IMR-90 (cell line): ENCODE data around the gene PSKH1. TPM values are rescaled to one million over a fixed set of nuclear protein-coding genes. Genes with fewer than 3 reads are reported as not detected.

Experiments used
- ATAC-seq: fragments of 200-7000 bp; cut with Tn5 transposase; 2 replicates; pipeline ENCODE4 v1.9.1; 2020; ENCODE audit warnings: low read depth, mild to moderate bottlenecking, moderate library complexity
- BruUV-seq: library from RNA; stranded (reverse); fragments of 400-500 nt; replicated peaks from 2 replicates; lab custom pipeline; 2021; lab: Mats Ljungman, UMichigan
- CTCF ChIA-PET: fragments of 300-600 bp; formaldehyde crosslinking; extraction: SDS; loops from one replicate; lab custom pipeline; 2021; ENCODE audit warnings: antibody characterized with exemption; lab: Yijun Ruan, JAX
- POLR2A ChIA-PET: fragments of 300-600 bp; sonication (Branson Sonifier 250); formaldehyde crosslinking; loops from one replicate; lab custom pipeline; 2022; ENCODE audit warnings: antibody characterized with exemption; ENCODE audit not compliant: unreplicated experiment; lab: Charles Lee
- DNase-seq: peaks from one replicate; pipeline ENCODE4 v3.0.0; 2013
- H2AFZ ChIP-seq: replicated peaks from 2 replicates; pipeline ENCODE3; 2013; ENCODE audit warnings: low read length, mild to moderate bottlenecking; ENCODE audit not compliant: poor library complexity
- H2AK5ac ChIP-seq: 2 replicates; pipeline ENCODE4 v1.6.1; 2013; ENCODE audit warnings: low read depth, low read length, inconsistent platforms
- H2AK9ac ChIP-seq: replicated peaks from 2 replicates; pipeline ENCODE3; 2013; ENCODE audit warnings: mild to moderate bottlenecking, low read depth, low read length, moderate library complexity; ENCODE audit not compliant: poor library complexity
- H2BK120ac ChIP-seq: 2 replicates; pipeline ENCODE4 v1.6.1; 2013; ENCODE audit warnings: low read depth, low read length, inconsistent platforms
- H2BK15ac ChIP-seq: 3 replicates; pipeline ENCODE4 v1.6.1; 2013; ENCODE audit warnings: low read depth, low read length, inconsistent platforms
- H2BK20ac ChIP-seq: 2 replicates; pipeline ENCODE4 v1.6.1; 2013; ENCODE audit warnings: low read depth, mild to moderate bottlenecking, inconsistent platforms, low read length, moderate library complexity
- H2BK5ac ChIP-seq: 2 replicates; pipeline ENCODE4 v1.6.1; 2013; ENCODE audit warnings: mild to moderate bottlenecking, low read depth, low read length, inconsistent platforms; ENCODE audit not compliant: poor library complexity, severe bottlenecking
- H3K14ac ChIP-seq: replicated peaks from 2 replicates; pipeline ENCODE4 v1.6.1; 2013; ENCODE audit warnings: low read depth, low read length, inconsistent platforms
- H3K18ac ChIP-seq: 2 replicates; pipeline ENCODE4 v1.6.1; 2013; ENCODE audit warnings: low read depth, low read length, control low read depth
- H3K23ac ChIP-seq: 2 replicates; pipeline ENCODE4 v1.6.1; 2013; ENCODE audit warnings: low read depth, low read length, inconsistent platforms
- H3K27ac ChIP-seq: 2 replicates; pipeline ENCODE4 v1.5.1; 2013; ENCODE audit warnings: mild to moderate bottlenecking, control low read depth, low read length; ENCODE audit not compliant: insufficient read depth
- H3K27me3 ChIP-seq: 2 replicates; pipeline ENCODE4 v1.6.1; 2013; ENCODE audit warnings: low read length; ENCODE audit not compliant: control insufficient read depth, insufficient read depth
- H3K36me3 ChIP-seq: 2 replicates; pipeline ENCODE4 v1.6.1; 2013; ENCODE audit warnings: low read length, mixed read lengths; ENCODE audit not compliant: control insufficient read depth, insufficient read depth
- H3K4ac ChIP-seq: 2 replicates; pipeline ENCODE4 v1.6.1; 2013; ENCODE audit warnings: low read depth, low read length, inconsistent platforms
- H3K4me1 ChIP-seq: 2 replicates; pipeline ENCODE4 v1.6.1; 2013; ENCODE audit warnings: low read length, mixed read lengths; ENCODE audit not compliant: control insufficient read depth, insufficient read depth
- H3K4me2 ChIP-seq: 2 replicates; pipeline ENCODE4 v1.6.1; 2013; ENCODE audit warnings: low read depth, mild to moderate bottlenecking, control low read depth, low read length, moderate library complexity
- H3K4me3 ChIP-seq: 2 replicates; pipeline ENCODE4 v1.5.1; 2013; ENCODE audit warnings: low read depth, mild to moderate bottlenecking, control low read depth, low read length, moderate library complexity; ENCODE audit not compliant: insufficient read depth
- H3K56ac ChIP-seq: 2 replicates; pipeline ENCODE4 v1.6.1; 2013; ENCODE audit warnings: low read length, inconsistent platforms; ENCODE audit not compliant: insufficient read depth; ENCODE audit errors: extremely low read depth
- H3K79me1 ChIP-seq, 2 experiments: 2 replicates each; pipeline ENCODE4 v1.6.1; 2013; ENCODE audit warnings: low read length in 2 of 2, inconsistent platforms in 1 of 2, low read depth in 1 of 2
- H3K9ac ChIP-seq: 2 replicates; pipeline ENCODE4 v1.6.1; 2013; ENCODE audit warnings: low read depth, low read length, control low read depth
- H3K9me1 ChIP-seq: 2 replicates; pipeline ENCODE4 v1.6.1; 2013; ENCODE audit warnings: low read length, inconsistent platforms; ENCODE audit not compliant: insufficient read depth
- H3K9me3 ChIP-seq: 2 replicates; pipeline ENCODE4 v1.6.1; 2013; ENCODE audit warnings: low read length; ENCODE audit not compliant: control insufficient read depth, insufficient read depth
- H4K20me1 ChIP-seq: 2 replicates; pipeline ENCODE4 v1.6.1; 2013; ENCODE audit warnings: low read length, inconsistent platforms; ENCODE audit not compliant: insufficient read depth
- H4K5ac ChIP-seq: 2 replicates; pipeline ENCODE4 v1.6.1; 2013; ENCODE audit warnings: mild to moderate bottlenecking, low read depth, low read length, control low read depth
- H4K8ac ChIP-seq, 2 experiments: 2 replicates each; pipeline ENCODE4 v1.6.1; 2013; ENCODE audit warnings: low read depth in 2 of 2, low read length in 2 of 2, control low read depth in 1 of 2, inconsistent platforms in 1 of 2
- H4K91ac ChIP-seq: 2 replicates; pipeline ENCODE4 v1.6.1; 2013; ENCODE audit warnings: low read depth, low read length, inconsistent platforms; ENCODE audit not compliant: insufficient read depth
- CEBPB ChIP-seq: IDR thresholded peaks from 2 replicates; pipeline ENCODE4 v1.6.1; 2012; ENCODE audit warnings: low read depth, low read length, improper control_type of control experiment
- CHD1 ChIP-seq: IDR thresholded peaks from 2 replicates; pipeline ENCODE4 v1.6.1; 2012; ENCODE audit warnings: low read depth, low read length, improper control_type of control experiment
- ELK1 ChIP-seq: fragments of 150-350 bp; IDR thresholded peaks from 2 replicates; pipeline ENCODE4 v1.6.1; 2016; ENCODE audit warnings: low read depth, mild to moderate bottlenecking, low read length, moderate library complexity, borderline replicate concordance
- FOS ChIP-seq: fragments of 150-350 bp; IDR thresholded peaks from 2 replicates; pipeline ENCODE4 v1.6.1; 2016; ENCODE audit warnings: low read depth, low read length
- MAFK ChIP-seq: IDR thresholded peaks from 2 replicates; pipeline ENCODE4 v1.6.1; 2012; ENCODE audit warnings: low read depth, low read length, improper control_type of control experiment
- MAZ ChIP-seq: IDR thresholded peaks from 2 replicates; pipeline ENCODE4 v1.6.1; 2012; ENCODE audit warnings: low read depth, mild to moderate bottlenecking, low read length, improper control_type of control experiment, moderate library complexity, borderline replicate concordance
- MXI1 ChIP-seq: IDR thresholded peaks from 2 replicates; pipeline ENCODE4 v1.6.1; 2012; ENCODE audit warnings: low read depth, mild to moderate bottlenecking, low read length, moderate library complexity, borderline replicate concordance
- NFE2L2 ChIP-seq: fragments of 150-350 bp; IDR thresholded peaks from 2 replicates; pipeline ENCODE4 v1.6.1; 2016; ENCODE audit warnings: low read depth, mild to moderate bottlenecking, low read length
- POLR2A ChIP-seq: IDR thresholded peaks from 2 replicates; pipeline ENCODE4 v1.6.1; 2012; ENCODE audit warnings: mild to moderate bottlenecking, low read depth, low read length
- RAD21 ChIP-seq: IDR thresholded peaks from 2 replicates; pipeline ENCODE4 v1.6.1; 2012; ENCODE audit warnings: low read length, improper control_type of control experiment
- RCOR1 ChIP-seq: IDR thresholded peaks from 2 replicates; pipeline ENCODE4 v1.6.1; 2012; ENCODE audit warnings: mild to moderate bottlenecking, low read length, improper control_type of control experiment; ENCODE audit not compliant: insufficient replicate concordance
- RFX5 ChIP-seq: IDR thresholded peaks from 2 replicates; pipeline ENCODE4 v1.8.0; 2012; ENCODE audit warnings: low read depth, mild to moderate bottlenecking, low read length, moderate library complexity
- WGBS, 2 experiments: methylation state at CpG; one replicate each; pipeline versions ENCODE4 v1.1.5 to v1.1.7; 2013; ENCODE audit warnings: missing lambda C conversion rate in 2 of 2; ENCODE audit not compliant: insufficient read length in 1 of 2; ENCODE audit errors: extremely low coverage in 2 of 2; 5-methylcytosine and 5-hydroxymethylcytosine counted together
- dilution Hi-C: fragments of 300-500 bp; cut with HindIII; formaldehyde crosslinking; loops from one replicate; pipeline ENCODE4 v1.14.3; 2018; ENCODE audit warnings: low sequenced_read_pairs; ENCODE audit not compliant: unreplicated experiment
- in situ Hi-C: fragments of 300-500 bp; cut with MboI; formaldehyde crosslinking; loops from 3 replicates; pipeline ENCODE4 v1.14.3; 2019; ENCODE audit warnings: low sequenced_read_pairs, inconsistent platforms, mixed read lengths
- intact Hi-C: fragments of 100-400 bp; cut with micrococcal nuclease; formaldehyde crosslinking; loops from 2 replicates; pipeline ENCODE4 v1.10.0; 2022
- polyA plus RNA-seq, 3 experiments: library from polyadenylated mRNA; depleted of rRNA; stranded (reverse); fragments of >200 nt; gene quantifications; 2 replicates each; pipeline ENCODE4 v1.2.3, GENCODE V29; 2012; ENCODE audit warnings: low replicate concordance in 1 of 3
- total RNA-seq: library from RNA; depleted of rRNA; stranded (reverse); fragments of >200 nt; gene quantifications from 2 replicates; pipeline ENCODE4 v1.2.3, GENCODE V29; 2012

PSKH1 gene
- total and polyA plus RNA-seq, 2 of the 4 experiments (the other 2 are of a cell fraction) = 11.5 to 26.7 TPM

GRCh38 chr16:67844497-67844896, 48.6 kb upstream of the PSKH1 start:
- intact Hi-C loops = no loop called here
- ATAC-seq (no peak), DNase-seq (peak; percentile 51)
- peaks cover 24 to 64% of the 10 kb centered on the region in 2 experiments for H3K79me1 ChIP-seq
- no peak overlapping the region for H3K27ac ChIP-seq
- H4K91ac ChIP-seq = no peak overlapping the region
- H3K23ac ChIP-seq = peak overlapping the region; percentile 96; the same call in 1 of the 2 replicates
- H2AK5ac ChIP-seq = no peak overlapping the region
- TF ChIP-seq POLR2A = no peak
- TF ChIP-seq MAFK = no peak
- TF ChIP-seq CEBPB = no peak
- TF ChIP-seq NFE2L2 = no peak
- no peak for TF ChIP-seq MAZ
- TF ChIP-seq CHD1 = no peak
- TF ChIP-seq RFX5 = no peak
- no peak for TF ChIP-seq ELK1
- no peak for TF ChIP-seq MXI1
- TF ChIP-seq RCOR1 = no peak
- no peak for TF ChIP-seq FOS
- TF ChIP-seq RAD21 = no peak
- H2BK120ac ChIP-seq = no peak overlapping the region
- peaks cover 32% of the 10 kb centered on the region for H4K20me1 ChIP-seq
- CTCF ChIA-PET = interaction anchor here (0.8 to 0.9 kb wide), 2 partner anchors 28 to 98 kb away, joined by 3 to 4 read pairs; no protein-coding TSS in a partner anchor
- H3K14ac ChIP-seq = peak overlapping the region; percentile 53
- peak overlapping the region; percentile 67 for H3K4me2 ChIP-seq
- no peak overlapping the region for H2BK5ac ChIP-seq
- no peak overlapping the region for H2BK15ac ChIP-seq
- no peaks in the 10 kb centered on the region for H3K9me3 ChIP-seq
- H3K18ac ChIP-seq = no peak overlapping the region
- H2AK9ac ChIP-seq = no peak overlapping the region
- H3K4ac ChIP-seq = no peak overlapping the region
- no peak overlapping the region for H2AFZ ChIP-seq
- BruUV-seq = no TSS peak
- H3K9me1 ChIP-seq = peaks cover 21% of the 10 kb centered on the region
- POLR2A ChIA-PET = interaction anchor here (0.9 kb wide), 1 partner anchor 11 kb away, joined by 3 read pairs; no protein-coding TSS in a partner anchor
- H3K56ac ChIP-seq = no peak overlapping the region
- H3K4me3 ChIP-seq = no peak overlapping the region
- H3K27me3 ChIP-seq = no peaks in the 10 kb centered on the region
- dilution Hi-C loops = no loop called here
- in situ Hi-C loops = no loop called here
- no peak overlapping the region for H2BK20ac ChIP-seq
- H3K4me1 ChIP-seq = peaks cover 13% of the 10 kb centered on the region
- no peak overlapping the region for H4K5ac ChIP-seq
- WGBS, 2 experiments = 60% methylated on average over 1 of the region's 4 CpGs; no CpG with 5 or more reads in 1 of the 2 experiments
- H3K36me3 ChIP-seq = 0 out of 2 replicates have a peak, but pooled peaks cover 2% of the 10 kb centered on the region
- no peak overlapping the region for H3K9ac ChIP-seq
- H4K8ac ChIP-seq = peak overlapping the region in 1 of 2 experiments; percentile 4; a peak in 1 of 4 replicates
